Fibroblast of lung (primary cell): ENCODE results near the gene KRR1.

Source experiments
- EZH2 ChIP-seq: IDR thresholded peaks from 2 replicates; pipeline ENCODE4 v1.5.1; 2012; ENCODE audit warnings: low read length, control low read depth, mild to moderate bottlenecking; ENCODE audit errors: missing control alignments
- TF ChIP-seq, protein P1 (sequence below), 2 donors: IDR thresholded peaks in 1 of 2; conservative IDR thresholded peaks in 1 of 2; 1 replicate in 1 of 2; 2 replicates in 1 of 2; pipeline ENCODE4 v1.5.1; 2011 to 2012; ENCODE audit warnings: low read length in 2 of 2, control low read depth in 1 of 2, inconsistent platforms in 1 of 2, low read depth in 1 of 2, mild to moderate bottlenecking in 1 of 2

DNA sequence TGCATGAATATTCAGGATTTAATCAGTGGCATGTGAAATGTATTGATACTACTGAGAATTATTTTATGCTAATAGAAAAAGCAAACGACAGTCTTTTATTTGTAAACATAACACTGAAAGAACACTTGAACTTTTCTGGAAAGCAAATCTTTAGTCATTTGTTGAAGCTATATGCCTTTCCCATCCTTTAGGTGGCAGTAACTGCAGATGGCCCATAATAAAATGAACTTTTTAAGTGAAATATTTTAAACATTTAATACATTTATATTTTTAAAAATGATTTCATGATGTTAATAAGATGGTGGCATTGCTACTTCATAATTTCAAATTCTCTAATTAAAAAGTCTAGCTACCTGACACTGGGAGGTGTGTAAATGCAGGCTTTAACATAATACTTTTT, 13.9 kb upstream of the KRR1 start:
- TF ChIP-seq, protein P1, sequence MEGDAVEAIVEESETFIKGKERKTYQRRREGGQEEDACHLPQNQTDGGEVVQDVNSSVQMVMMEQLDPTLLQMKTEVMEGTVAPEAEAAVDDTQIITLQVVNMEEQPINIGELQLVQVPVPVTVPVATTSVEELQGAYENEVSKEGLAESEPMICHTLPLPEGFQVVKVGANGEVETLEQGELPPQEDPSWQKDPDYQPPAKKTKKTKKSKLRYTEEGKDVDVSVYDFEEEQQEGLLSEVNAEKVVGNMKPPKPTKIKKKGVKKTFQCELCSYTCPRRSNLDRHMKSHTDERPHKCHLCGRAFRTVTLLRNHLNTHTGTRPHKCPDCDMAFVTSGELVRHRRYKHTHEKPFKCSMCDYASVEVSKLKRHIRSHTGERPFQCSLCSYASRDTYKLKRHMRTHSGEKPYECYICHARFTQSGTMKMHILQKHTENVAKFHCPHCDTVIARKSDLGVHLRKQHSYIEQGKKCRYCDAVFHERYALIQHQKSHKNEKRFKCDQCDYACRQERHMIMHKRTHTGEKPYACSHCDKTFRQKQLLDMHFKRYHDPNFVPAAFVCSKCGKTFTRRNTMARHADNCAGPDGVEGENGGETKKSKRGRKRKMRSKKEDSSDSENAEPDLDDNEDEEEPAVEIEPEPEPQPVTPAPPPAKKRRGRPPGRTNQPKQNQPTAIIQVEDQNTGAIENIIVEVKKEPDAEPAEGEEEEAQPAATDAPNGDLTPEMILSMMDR (conservative IDR thresholded peaks at IDR 0.05 in 1 of 2, IDR thresholded peaks at IDR 0.05 in 1 of 2; ENCODE audit: low read depth in 1 of 2, low read length in 2 of 2), result peak; percentile 44 to 77
- no peak for TF ChIP-seq EZH2
